Measurements from ENCODE around the gene CCDC171.
"Not testable (repeated sequence)": the region's sequence is repeated elsewhere in the genome, so short reads cannot be mapped to it uniquely, and the experiment has no call there.

GRCh38 chr9:15527035-15527434, 25.8 kb upstream of the CCDC171 start:
- not testable (repeated sequence) for TF ChIP-seq POLR2A (IDR thresholded peaks at IDR 0.05)
- TF ChIP-seq, protein P1, sequence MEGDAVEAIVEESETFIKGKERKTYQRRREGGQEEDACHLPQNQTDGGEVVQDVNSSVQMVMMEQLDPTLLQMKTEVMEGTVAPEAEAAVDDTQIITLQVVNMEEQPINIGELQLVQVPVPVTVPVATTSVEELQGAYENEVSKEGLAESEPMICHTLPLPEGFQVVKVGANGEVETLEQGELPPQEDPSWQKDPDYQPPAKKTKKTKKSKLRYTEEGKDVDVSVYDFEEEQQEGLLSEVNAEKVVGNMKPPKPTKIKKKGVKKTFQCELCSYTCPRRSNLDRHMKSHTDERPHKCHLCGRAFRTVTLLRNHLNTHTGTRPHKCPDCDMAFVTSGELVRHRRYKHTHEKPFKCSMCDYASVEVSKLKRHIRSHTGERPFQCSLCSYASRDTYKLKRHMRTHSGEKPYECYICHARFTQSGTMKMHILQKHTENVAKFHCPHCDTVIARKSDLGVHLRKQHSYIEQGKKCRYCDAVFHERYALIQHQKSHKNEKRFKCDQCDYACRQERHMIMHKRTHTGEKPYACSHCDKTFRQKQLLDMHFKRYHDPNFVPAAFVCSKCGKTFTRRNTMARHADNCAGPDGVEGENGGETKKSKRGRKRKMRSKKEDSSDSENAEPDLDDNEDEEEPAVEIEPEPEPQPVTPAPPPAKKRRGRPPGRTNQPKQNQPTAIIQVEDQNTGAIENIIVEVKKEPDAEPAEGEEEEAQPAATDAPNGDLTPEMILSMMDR (IDR thresholded peaks at IDR 0.05) = not testable (repeated sequence)
